Measurements from ENCODE around the gene OASL.

- TF ChIP-seq POLR2A (IDR thresholded peaks at IDR 0.05; ENCODE audit: low read depth, low read length) (no peak), CTCF (conservative IDR thresholded peaks at IDR 0.05; ENCODE audit: low read depth, low read length) (no peak), SMC3 (IDR thresholded peaks at IDR 0.05; ENCODE audit: low read depth, low read length) (no peak), USF2 (IDR thresholded peaks at IDR 0.05; ENCODE audit: low read depth, low read length) (no peak), RAD21 (IDR thresholded peaks at IDR 0.05; ENCODE audit: low read length) (no peak), ELK1 (IDR thresholded peaks at IDR 0.05; ENCODE audit: borderline replicate concordance, low read depth, low read length) (no peak), CHD1 (IDR thresholded peaks at IDR 0.05; ENCODE audit: low read depth, low read length) (no peak), RFX5 (IDR thresholded peaks at IDR 0.05; ENCODE audit: low read depth, low read length) (no peak), CEBPB (IDR thresholded peaks at IDR 0.05; ENCODE audit: low read depth, low read length) (no peak), MAFK (IDR thresholded peaks at IDR 0.05; ENCODE audit: low read depth, low read length) (no peak), MAZ (IDR thresholded peaks at IDR 0.05; ENCODE audit: borderline replicate concordance, low read depth, low read length) (no peak), MXI1 (IDR thresholded peaks at IDR 0.05; ENCODE audit: borderline replicate concordance, low read depth, low read length) (no peak), RCOR1 (IDR thresholded peaks at IDR 0.05; ENCODE audit: insufficient replicate concordance, low read length) (no peak)
Observed at GRCh38 chr12:121000530-121000929, 38.5 kb downstream of the OASL start.

Data from IMR-90 (cell line).